Ishikawa (cell line): ENCODE measurements around the gene COL9A1.

Experiments used
- CEBPB ChIP-seq: IDR thresholded peaks from 2 replicates; pipeline ENCODE4 v1.6.1; 2012
- CREB1 ChIP-seq: IDR thresholded peaks from 2 replicates; pipeline ENCODE4 v1.6.1; 2012; ENCODE audit warnings: low read depth
- EGR1 ChIP-seq: IDR thresholded peaks from 2 replicates; pipeline ENCODE4 v1.6.1; 2012
- FOXM1 ChIP-seq: IDR thresholded peaks from 2 replicates; pipeline ENCODE4 v1.6.1; 2012; ENCODE audit warnings: low read depth, borderline replicate concordance
- MAX ChIP-seq: IDR thresholded peaks from 2 replicates; pipeline ENCODE4 v1.6.1; 2012
- NFIC ChIP-seq: IDR thresholded peaks from 2 replicates; pipeline ENCODE4 v1.6.1; 2012
- RAD21 ChIP-seq: IDR thresholded peaks from 2 replicates; pipeline ENCODE4 v1.6.1; 2012; ENCODE audit warnings: low read depth
- TAF1 ChIP-seq: IDR thresholded peaks from 2 replicates; pipeline ENCODE4 v1.6.1; 2012; ENCODE audit warnings: low read depth, mild to moderate bottlenecking
- TCF12 ChIP-seq: IDR thresholded peaks from 2 replicates; pipeline ENCODE4 v1.6.1; 2012; ENCODE audit warnings: low read depth
- TEAD4 ChIP-seq: IDR thresholded peaks from 2 replicates; pipeline ENCODE4 v1.6.1; 2012
- USF1 ChIP-seq: IDR thresholded peaks from 2 replicates; pipeline ENCODE4 v1.6.1; 2012
- YY1 ChIP-seq: IDR thresholded peaks from 2 replicates; pipeline ENCODE4 v1.6.1; 2012; ENCODE audit warnings: low read depth
- ZBTB7A ChIP-seq: IDR thresholded peaks from 2 replicates; pipeline ENCODE4 v1.6.1; 2012; ENCODE audit warnings: low read depth
- TF ChIP-seq, protein P1 (sequence below): IDR thresholded peaks from 2 replicates; pipeline ENCODE4 v1.6.1; 2012; ENCODE audit warnings: low read depth, mild to moderate bottlenecking

COL9A1 gene

DNA sequence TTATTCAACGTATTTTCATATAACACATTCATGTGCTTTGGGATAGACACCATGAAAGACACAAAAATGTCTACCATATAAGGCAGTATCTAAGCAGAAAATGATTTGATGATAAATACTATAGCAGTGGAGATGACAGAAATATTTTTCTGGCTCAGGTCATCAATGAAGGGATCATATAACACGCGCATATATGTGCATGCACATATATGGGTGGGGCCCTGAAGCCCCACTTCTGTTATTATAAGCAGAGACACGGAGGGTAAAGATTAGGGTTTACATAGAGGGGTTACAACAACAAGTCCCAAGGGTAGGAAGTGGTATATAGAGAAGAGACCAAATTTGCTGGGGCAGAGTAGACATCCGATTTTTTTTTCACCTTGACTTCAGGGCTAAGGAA lies 16.0 kb downstream of the COL9A1 start:
- TF ChIP-seq TCF12 = no peak
- TF ChIP-seq FOXM1 = no peak
- TF ChIP-seq EGR1 = no peak
- TF ChIP-seq NFIC = no peak
- TF ChIP-seq CEBPB = no peak
- TF ChIP-seq YY1 = no peak
- TF ChIP-seq TAF1 = no peak
- no peak for TF ChIP-seq RAD21
- no peak for TF ChIP-seq TEAD4
- no peak for TF ChIP-seq MAX
- no peak for TF ChIP-seq CREB1

- TF ChIP-seq TEAD4 (no peak), FOXM1 (no peak), CEBPB (no peak), NFIC (no peak), ZBTB7A (no peak), EGR1 (no peak), USF1 (no peak), TAF1 (no peak), TCF12 (no peak)
- TF ChIP-seq, protein P1, sequence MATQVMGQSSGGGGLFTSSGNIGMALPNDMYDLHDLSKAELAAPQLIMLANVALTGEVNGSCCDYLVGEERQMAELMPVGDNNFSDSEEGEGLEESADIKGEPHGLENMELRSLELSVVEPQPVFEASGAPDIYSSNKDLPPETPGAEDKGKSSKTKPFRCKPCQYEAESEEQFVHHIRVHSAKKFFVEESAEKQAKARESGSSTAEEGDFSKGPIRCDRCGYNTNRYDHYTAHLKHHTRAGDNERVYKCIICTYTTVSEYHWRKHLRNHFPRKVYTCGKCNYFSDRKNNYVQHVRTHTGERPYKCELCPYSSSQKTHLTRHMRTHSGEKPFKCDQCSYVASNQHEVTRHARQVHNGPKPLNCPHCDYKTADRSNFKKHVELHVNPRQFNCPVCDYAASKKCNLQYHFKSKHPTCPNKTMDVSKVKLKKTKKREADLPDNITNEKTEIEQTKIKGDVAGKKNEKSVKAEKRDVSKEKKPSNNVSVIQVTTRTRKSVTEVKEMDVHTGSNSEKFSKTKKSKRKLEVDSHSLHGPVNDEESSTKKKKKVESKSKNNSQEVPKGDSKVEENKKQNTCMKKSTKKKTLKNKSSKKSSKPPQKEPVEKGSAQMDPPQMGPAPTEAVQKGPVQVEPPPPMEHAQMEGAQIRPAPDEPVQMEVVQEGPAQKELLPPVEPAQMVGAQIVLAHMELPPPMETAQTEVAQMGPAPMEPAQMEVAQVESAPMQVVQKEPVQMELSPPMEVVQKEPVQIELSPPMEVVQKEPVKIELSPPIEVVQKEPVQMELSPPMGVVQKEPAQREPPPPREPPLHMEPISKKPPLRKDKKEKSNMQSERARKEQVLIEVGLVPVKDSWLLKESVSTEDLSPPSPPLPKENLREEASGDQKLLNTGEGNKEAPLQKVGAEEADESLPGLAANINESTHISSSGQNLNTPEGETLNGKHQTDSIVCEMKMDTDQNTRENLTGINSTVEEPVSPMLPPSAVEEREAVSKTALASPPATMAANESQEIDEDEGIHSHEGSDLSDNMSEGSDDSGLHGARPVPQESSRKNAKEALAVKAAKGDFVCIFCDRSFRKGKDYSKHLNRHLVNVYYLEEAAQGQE = no peak
Measured at GRCh38 chr6:70285201-70285600, 17.7 kb downstream of the COL9A1 start.

GRCh38 chr6:70282919-70283461 lies 19.9 kb downstream of the COL9A1 start:
- TF ChIP-seq, protein P1 = no peak
- TF ChIP-seq MAX (no peak), NFIC (no peak), CEBPB (no peak), TAF1 (no peak), USF1 (no peak), CREB1 (no peak)

DNA sequence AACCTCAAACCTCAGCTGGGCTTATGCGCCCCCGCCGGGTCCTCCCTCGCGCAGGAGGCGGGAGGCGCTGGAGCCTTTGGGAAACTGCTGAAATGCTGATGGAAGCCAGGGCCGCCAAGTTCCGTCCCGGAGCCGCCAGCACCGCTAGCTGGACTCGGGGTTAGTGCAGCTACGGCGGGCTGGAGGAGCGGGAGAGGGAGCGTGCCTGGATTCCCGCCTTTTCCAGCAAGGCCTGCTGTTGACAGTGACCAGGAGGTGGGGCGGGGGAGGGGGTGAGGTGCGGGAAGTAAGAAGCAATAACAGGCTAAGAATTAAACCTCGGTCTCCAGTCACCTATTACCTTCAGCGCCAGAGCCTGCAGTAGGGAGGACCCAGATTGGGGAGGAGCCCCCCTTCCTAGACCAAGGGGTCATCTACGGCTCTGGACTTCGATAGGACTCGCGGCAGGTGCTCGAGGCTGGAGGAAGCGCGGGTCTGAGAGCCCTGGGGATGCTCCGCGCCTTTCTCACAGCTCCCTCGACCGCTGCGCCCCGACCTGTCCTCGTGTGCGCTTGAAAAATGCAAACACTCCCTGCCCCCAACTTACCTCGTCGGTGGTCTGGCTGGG lies 20.5 kb downstream of the COL9A1 start:
- TF ChIP-seq, protein P1 = no peak
- TF ChIP-seq ZBTB7A (no peak), RAD21 (no peak), TAF1 (no peak), MAX (no peak), CREB1 (no peak), TCF12 (no peak)

DNA sequence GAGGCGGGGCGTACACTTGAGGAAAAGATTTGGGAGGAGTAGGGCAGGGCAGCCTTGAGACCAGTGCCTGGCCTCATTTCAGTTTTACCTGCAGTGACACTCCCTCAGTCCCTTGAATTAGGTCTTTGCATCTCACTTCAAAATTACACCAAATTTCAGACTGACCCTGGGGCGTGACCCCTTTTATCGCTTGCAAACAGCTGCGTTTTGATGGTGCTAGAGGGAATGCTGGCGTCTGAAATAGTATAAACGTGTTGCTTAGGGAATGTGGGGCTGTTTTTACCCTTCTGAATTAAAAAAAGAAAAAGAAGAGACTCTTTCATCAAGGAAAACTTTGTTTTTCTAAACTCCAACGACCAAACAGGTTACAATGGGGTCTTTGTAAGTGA lies 21.0 kb downstream of the COL9A1 start:
- no peak for TF ChIP-seq FOXM1
